HG02678 (cell line): Measurements from ENCODE around the gene TDRD12.
"Not testable (repeated sequence)": the region's sequence is repeated elsewhere in the genome, so short reads cannot be mapped to it uniquely, and the experiment has no call there.

Source experiments
- ATAC-seq: cut with Tn5 transposase; IDR thresholded peaks from one replicate; pipeline ENCODE4 v1.9.1; 2021; ENCODE audit warnings: mild to moderate bottlenecking, moderate library complexity; ENCODE audit not compliant: unreplicated experiment

TDRD12 gene

DNA sequence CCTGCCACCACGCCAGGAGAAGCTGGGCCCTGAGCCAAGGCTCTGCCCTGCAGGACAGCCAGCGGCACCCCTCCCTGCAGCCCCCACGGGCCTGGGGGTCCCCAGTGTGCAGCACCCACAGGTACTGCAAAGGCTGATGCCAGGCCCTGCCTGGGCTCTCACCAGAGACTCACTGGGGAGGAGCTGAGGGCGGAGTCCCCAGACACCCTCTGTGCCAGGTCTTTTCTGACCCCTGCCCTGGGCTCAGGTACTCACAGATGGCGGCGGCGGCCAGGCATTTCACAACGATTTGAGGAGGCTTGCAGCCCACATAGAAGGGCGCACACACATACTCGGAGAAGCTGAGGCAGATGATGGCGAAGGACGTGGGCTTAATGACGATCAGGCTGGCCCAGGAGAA is 144.3 kb downstream of the TDRD12 start:
- ATAC-seq: no peak

DNA sequence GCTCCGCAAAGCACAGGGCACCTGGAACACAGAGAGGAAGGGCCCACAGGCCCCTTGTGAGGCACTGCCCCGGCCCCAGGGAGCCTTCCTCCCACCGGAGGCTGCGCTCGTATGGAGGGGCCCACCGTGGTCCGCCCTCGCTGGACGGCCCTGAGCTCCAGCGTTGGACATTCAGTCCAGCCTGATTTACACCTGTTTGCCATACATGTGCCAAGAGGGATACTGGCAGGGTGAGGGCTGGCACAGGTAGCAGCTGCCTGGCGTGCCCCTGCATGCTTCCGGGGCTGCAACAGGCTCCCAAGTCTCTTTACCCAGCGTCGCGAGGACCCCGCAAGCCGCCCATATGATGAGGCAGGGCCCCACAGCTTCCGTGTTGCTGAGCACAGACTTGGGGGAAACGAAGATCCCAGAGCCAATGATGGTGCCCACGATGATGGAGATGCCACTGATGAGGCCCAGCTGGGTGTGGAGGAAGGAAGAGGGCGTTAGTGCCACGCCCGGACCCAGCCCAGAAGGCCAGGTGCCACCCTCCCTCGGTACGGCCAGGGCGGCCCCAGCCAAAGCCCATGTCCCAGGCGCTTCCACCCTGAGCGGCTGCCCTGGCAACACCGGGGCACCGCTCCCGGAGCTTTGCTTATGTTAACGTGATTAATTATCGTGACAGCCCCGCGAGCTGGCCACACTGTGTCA is 144.9 kb downstream of the TDRD12 start:
- no peak for ATAC-seq

DNA sequence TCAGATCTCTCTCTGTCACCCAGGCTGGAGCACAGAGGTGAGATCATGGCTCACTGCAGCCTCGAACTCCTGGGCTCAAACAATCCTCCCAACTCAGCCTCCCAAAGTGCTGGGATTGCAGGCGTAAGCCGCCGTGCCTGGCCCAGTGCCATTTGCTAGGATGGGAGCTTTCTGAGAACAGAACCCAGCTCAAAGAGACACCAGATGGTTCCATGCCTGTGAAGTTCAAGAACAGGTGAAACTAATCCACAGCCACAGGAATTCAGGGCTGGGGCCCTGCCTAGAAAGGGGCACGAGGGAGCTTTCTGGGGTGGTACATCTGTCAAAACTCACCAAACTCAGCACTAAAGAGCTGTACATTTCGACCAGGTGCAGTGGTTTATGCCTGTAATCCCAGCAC is 145.8 kb downstream of the TDRD12 start:
- ATAC-seq: no peak

DNA sequence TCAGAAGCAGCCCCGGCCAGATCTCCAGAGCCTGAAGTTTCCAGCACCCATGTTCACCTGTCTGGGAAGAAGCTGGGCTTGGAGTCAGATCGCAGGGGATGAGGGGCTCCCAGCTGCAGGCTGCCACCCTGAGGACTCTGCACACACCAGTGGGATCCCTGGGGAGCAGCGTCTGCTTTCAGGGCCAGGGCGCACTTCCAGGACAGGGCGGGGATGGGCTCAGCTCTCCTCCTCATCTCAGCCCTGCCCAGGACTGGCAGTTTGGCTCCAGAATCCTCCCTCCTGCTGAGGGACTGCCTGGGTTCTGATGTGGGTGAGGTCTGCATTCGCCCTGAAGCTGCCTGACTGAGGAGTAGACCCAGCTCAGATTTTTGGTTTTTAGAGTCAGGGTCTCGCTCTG is 146.5 kb downstream of the TDRD12 start:
- no peak for ATAC-seq

DNA sequence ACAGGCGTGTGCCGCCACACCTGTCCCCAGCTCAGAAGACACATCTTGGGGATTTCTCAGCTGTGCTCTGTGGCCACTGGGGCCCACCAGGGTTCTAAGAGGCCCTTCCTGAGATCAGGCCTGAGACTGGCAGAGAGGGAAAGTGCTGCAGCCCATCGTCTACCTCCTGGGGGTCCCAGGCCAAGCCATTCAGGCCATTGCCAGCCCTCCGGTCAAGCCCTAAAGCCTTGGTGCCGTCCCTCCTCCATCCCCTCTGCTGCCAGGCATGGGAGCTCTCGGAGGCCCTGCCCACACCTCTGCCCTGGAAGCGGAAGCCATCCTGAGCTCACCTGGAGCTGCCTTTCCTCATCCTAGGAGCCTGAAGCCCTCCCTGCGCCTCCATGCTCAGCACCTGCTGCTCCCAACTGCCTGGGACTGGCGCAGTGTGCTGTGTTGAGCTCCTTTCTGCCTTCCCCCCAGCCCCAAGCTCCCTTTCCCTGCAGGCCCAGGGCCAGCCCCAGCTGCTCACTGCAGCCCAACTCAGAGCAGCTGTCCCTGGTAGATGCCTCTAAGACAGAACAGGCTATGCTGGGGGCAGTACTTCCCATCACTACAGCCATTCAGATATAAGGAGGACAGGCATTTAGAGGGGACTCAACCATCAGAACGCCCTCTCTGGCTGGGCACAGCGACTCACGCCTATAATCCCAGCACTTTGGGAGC is 147.1 kb downstream of the TDRD12 start:
- no peak for ATAC-seq

DNA sequence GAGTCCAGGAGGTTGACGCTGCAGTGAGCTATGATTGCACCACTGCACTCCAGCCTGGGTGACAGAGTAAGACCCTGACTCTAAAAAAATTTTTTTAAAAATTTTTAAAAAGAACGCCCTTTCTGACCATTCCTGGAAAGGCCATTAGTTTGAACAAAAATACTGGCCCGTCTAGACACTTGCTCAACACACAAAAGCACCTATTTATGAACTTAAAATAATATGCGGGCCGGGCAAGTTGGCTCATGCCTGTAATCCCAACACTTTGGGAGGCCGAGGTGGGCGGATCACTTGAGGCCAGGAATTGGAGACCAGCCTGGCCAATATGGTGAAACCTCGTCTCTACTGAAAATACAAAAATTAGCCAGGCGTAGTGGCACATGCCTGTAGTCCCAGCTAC is 147.9 kb downstream of the TDRD12 start:
- ATAC-seq: not testable (repeated sequence)

DNA sequence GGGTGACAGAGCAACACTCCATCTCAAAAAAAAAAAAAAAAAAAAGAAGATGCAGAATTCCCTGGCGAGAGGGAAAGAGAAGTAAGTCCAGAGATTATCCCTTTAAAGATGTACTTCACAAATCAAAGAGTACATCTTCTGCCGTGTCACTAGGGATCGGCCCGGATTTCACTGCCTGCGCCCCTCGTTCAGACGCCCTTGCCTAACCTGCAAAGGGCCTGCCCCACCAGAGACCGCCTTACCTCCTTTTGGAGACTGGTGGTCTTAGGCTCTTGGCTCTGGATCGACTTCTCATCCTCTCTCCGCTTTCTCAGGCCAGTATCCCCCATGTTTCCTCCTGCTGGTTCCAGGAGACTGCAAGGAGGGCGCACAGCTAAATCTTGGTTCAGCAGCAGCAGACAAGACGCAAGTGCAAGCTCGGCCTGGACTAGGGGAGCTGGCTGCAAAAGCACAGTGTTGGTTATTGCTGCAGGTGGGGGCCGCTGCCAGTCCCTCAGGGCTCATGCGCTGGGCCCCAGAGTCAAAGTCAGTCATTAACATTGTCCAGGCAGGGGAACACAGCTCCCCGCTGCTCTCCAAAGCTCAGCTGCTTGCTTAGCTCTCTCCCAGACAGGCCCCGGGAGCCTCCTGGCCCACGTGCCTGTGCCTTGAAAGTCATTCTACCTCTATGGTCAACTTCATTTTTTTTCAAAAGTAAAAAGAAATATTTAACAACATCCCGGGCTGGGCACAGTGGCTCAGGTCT is 148.8 kb downstream of the TDRD12 start:
- no peak for ATAC-seq

DNA sequence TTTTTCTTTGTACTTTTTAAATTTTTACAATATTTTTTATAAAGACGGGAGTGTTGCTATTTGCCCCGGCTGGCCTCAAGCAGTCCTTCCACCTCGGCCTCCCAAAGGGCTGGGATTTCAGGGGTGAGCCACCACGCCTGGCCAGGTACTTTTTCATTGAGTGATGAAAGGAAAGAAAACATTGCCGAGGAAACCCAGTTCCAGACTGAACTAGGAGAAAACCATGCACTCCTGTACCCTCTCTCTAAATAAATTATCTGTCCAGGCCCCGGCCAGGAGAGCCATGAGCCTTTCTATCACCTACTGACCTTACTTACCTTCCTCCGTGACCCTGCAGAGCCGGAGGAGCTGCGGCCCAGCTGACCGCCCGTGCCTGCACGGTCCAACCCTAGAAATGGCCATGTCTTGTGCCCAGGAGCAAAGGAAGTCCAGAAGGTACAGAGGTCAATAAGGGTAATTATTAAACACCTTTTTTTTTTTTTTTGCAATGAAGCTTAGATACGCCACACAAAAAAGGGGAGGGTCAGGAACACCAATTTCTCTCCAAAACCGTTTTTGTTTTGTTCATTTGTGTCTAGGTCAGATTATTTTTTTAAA is 149.9 kb downstream of the TDRD12 start, which contains the start of gene SLC7A9:
SLC7A9 (minus strand) TSS at position 399 of the 597 bp plus-strand sequence. CDS start 1,233 bp downstream, outside the sequence.
- no peak for ATAC-seq

DNA sequence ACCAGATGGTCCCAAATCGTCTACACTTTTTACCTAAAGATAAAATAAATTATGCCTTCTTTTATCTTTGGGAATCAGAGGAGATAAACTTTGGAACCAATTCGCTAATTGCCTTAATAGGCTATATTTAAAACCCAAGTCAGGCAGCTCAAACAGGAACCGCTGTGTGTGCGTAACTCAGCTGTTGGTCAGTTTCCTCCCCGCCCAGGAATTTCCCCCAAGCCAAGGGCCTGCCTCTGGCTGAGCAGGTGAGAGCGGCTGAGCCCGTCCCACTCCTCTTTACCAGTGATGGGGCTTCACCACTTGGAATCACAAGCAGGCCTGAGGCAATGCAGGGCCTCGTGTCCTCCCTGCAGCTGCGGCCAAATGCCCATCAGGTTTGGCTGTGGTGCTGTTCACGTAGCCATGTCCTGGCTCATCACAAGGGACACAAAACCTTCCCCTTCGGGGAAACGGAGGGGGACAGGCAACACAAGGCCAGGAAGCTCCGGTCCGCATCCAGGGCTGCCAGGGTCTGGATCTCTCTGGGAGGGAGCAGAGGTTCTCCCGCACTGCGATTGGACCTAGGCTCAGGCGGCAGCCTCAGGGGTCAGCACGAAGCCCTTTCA is 150.5 kb downstream of the TDRD12 start:
- ATAC-seq: no peak

DNA sequence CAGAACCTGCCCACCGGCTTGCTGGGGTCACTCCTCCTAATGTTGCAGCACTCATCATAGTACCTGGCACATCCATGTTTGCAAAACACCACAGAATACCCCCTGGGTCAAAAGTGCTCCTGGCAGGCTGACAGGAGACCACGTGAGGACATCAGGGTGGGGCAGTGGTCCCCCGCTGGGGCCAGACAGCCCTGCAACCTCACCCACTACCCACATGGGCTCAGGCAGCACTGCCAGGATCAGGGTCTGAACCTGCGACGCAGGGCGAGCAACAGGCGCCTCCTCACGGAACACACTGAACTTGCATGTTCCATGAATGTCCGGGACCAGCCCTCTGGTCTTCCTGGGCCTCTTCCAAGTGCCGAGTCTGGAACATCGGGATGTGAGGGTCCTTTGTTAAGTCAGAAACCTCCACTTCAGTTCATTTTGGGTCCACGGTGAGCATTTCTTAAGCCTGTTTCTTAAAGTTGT is 151.4 kb downstream of the TDRD12 start:
- no peak for ATAC-seq

DNA sequence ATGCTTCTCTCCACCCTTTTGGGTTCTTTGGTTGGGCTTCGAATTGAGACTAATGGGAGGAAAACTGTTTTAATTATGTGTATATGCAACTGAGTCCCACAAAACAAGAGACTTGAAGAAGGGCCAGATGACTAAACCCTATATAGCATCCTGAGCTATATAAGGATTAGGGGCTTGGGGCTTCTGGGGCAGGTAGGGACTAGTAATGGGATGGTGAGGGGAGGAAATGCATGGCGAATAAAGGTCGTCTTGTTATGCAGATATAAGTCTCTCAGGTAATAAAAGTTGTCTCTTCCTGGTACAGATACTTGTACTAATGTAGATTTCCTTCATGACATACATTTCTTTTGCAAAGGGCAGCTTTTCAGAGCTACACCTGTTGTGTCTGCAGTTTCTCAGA is 152.8 kb downstream of the TDRD12 start:
- no peak for ATAC-seq

DNA sequence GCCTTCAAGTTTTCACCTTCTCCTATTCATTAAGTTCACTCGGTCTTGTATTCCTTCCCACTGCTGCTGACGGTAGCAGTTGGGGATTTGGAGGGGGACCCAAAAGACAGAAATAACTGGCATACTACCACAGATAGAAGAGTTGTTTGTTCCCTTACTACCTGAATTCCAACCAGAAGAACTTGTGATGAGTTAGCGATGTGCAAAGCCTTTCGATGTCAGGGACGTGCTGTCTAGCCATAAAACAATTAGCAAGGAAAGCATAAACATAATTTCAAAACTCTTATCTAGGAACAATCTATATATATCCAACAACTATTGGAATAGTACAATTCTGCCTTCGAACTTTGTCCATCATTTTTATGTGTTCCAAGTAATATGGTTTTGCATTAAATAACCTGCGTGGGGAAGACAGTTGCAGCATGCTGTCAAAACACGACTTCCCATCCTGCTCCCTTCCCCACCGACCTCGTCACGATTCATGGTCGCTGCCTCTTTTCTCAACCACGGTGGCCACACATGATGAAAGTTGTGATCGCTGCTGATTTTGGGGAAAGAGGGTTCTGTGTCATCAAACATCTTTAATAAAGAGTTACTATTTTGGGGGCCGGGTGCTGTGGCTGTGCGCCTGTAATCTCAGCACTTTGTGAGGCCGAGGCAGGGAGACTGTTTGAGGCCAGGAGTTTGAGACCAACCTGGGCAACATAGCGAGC is 153.8 kb downstream of the TDRD12 start:
- no peak for ATAC-seq

DNA sequence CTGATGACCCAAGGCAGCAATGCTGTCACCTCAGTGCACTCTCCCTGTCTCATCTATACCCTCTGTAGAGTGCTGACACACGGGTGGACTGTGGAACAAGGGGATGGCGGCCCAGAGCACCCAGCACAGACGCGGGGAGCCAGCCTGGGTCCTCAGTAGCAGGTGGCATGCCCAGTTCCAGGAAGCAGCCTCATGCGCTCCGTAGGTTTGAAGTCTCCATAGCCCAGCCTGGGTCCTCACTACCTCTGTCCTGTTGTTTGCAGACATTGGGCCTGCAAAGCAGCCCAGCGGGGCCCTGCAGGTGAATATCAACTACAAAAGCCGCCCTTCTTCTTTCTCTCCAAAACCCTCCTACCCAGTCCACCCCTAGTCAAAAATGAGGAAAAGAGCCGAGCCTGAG is 155.0 kb downstream of the TDRD12 start:
- no peak for ATAC-seq

DNA sequence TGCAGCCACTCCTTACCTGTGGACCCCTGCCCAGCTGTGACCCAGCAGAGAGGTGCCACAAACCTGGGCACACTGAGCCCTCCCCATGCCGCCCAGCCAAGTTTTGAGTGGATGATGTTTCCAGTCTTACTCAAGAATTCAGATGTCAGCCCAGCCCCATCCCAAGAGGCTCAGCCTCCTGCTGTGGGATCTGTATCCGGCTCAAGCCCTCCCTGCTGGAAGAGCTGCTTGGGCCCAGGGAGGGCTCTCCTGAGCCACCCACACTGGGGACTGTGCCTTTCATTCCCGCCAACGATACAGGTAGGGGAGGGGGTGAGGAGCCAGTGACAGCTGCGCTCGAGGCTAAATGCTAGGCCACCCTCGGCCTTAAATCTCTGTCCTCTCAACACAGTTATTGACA is 155.9 kb downstream of the TDRD12 start:
- no peak for ATAC-seq

DNA sequence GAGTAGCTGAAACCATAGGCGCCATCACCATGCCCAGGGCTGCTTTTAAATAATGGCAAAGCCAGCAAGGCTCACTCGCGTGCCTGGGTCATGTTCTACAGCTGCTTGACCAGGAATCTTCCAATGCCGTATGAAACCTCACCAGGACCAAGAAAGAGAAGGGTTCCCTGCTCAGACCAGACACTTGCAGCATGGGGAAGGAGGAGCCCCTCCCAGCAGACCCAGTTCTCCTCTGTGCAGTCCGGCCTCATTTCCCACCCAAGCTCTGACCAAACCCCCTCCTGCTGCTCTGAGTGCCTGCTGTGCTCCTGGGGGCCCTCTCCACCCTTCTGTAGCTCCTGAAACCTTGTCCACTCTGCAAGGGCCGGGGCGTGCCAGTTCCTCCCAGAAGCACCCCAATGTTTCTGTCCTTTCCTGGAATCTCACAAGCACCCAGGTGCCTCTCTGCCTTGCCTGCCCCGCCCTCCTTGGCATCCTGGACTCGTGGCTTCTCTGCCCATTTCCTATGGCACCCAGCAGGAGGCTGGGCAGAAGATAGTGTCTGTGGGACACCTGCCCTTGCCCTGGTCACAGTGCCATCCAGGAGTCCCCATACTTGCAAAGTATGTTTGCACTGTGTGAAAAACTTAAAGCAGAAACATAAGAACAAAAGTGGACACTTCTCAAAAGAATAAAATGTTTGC is 156.8 kb downstream of the TDRD12 start:
- ATAC-seq: no peak

DNA sequence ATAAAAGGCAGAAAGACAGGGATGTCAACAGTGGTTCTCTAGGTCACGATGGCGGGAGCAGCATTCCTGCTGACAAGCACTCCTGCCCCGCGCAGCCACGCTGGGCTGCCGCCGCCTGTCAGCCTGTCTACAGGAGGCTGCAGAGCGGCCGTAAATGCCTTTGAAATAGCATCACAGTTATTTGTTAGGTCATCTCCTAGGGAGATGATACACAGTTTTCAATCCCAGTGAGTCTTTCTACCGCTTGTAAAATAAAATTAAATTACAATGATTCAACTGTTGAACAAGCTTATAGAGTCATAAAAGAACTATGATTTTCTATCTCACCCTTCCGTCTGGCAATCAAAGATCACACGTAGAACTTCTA is 157.3 kb downstream of the TDRD12 start:
- no peak for ATAC-seq
